DOHH2 (cell line): ENCODE measurements around the gene CRTC3.
"Not testable (repeated sequence)": the region's sequence is repeated elsewhere in the genome, so short reads cannot be mapped to it uniquely, and the experiment has no call there.

Experiments
- H3F3A ChIP-seq: fragments of 200-600 bp; sonication (generic), shearing (Covaris generic); 2 replicates; pipeline ENCODE4 v1.6.0; 2016; ENCODE audit warnings: antibody characterized with exemption, mild to moderate bottlenecking; ENCODE audit not compliant: control insufficient read depth, insufficient read depth
- H3K27ac ChIP-seq: fragments of 200-600 bp; sonication (generic); 2 replicates; pipeline ENCODE4 v1.5.1; 2014; ENCODE audit warnings: low read depth, mild to moderate bottlenecking, low read length, moderate library complexity
- H3K27me3 ChIP-seq: fragments of 200-600 bp; sonication (generic); 2 replicates; pipeline ENCODE4 v1.6.1; 2014; ENCODE audit warnings: mild to moderate bottlenecking, low read length, mixed read lengths; ENCODE audit not compliant: control insufficient read depth
- H3K36me3 ChIP-seq: fragments of 200-600 bp; sonication (generic); 2 replicates; pipeline ENCODE4 v1.6.1; 2014; ENCODE audit warnings: mild to moderate bottlenecking, low read length, moderate library complexity, mixed read lengths; ENCODE audit not compliant: control insufficient read depth
- H3K4me1 ChIP-seq: fragments of 200-600 bp; sonication (generic); 2 replicates; pipeline ENCODE4 v1.6.1; 2014; ENCODE audit warnings: mild to moderate bottlenecking, low read length, mixed read lengths; ENCODE audit not compliant: control insufficient read depth
- H3K4me2 ChIP-seq: fragments of 200-600 bp; sonication (generic); 2 replicates; pipeline ENCODE4 v1.6.0; 2014; ENCODE audit warnings: mild to moderate bottlenecking, low read length, moderate library complexity
- H3K4me3 ChIP-seq: fragments of 200-600 bp; sonication (generic); 2 replicates; pipeline ENCODE4 v1.5.1; 2014; ENCODE audit warnings: mild to moderate bottlenecking, low read length, mixed read lengths
- H3K79me2 ChIP-seq: fragments of 200-600 bp; sonication (generic); 2 replicates; pipeline ENCODE4 v1.6.1; 2014; ENCODE audit warnings: mild to moderate bottlenecking, low read length, mixed read lengths; ENCODE audit not compliant: control insufficient read depth
- H3K9me2 ChIP-seq: fragments of 200-600 bp; sonication (generic); replicated peaks from 2 replicates; pipeline ENCODE4 v1.6.1; 2014; ENCODE audit warnings: mild to moderate bottlenecking, low read length, mixed read lengths; ENCODE audit not compliant: control insufficient read depth
- H3K9me3 ChIP-seq: fragments of 200-600 bp; sonication (generic); 2 replicates; pipeline ENCODE4 v1.6.1; 2014; ENCODE audit warnings: antibody characterized with exemption, low read length, mixed read lengths; ENCODE audit not compliant: control insufficient read depth, insufficient read depth
- H4K20me1 ChIP-seq: fragments of 200-600 bp; sonication (generic); 2 replicates; pipeline ENCODE4 v1.6.0; 2014; ENCODE audit warnings: low read depth, mild to moderate bottlenecking, antibody characterized with exemption, low read length, moderate library complexity; ENCODE audit not compliant: control insufficient read depth, insufficient read depth
- CTCF ChIP-seq: fragments of 200-600 bp; sonication (generic); IDR thresholded peaks from one replicate; pipeline ENCODE4 v1.5.1; 2014; ENCODE audit warnings: antibody characterized with exemption, mild to moderate bottlenecking, low read depth, low read length; ENCODE audit not compliant: poor library complexity, severe bottlenecking
- EZH2phosphoT487 ChIP-seq: fragments of 200-600 bp; sonication (generic); IDR thresholded peaks from 2 replicates; pipeline ENCODE4 v1.6.1; 2017; ENCODE audit warnings: borderline replicate concordance, mild to moderate bottlenecking, antibody characterized with exemption, low read length, moderate library complexity, mixed read lengths

Gene CRTC3

DNA sequence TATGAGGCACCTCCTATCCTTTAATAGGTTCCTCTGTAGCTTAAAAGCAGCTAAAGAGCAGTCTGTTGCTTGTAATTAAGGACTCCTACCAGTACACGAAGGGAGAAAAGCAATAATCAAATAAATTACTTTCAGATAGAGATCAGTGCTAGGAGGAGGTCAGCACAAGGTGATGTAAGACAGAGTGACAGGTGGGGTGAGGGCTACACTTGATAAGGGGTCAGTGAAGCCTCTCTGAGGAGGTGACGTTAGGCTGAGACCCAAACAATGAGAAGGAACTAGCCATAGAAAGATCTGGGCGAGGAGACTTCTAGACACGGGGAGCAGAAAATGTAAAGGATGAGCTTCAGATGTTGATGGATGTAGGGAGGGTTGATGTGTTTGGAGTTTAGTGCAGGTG, 129.8 kb downstream of the CRTC3 start:
- peaks cover 33% of the 10 kb centered on the region for H3K79me2 ChIP-seq
- peak overlapping the region; percentile 68 for H3K4me3 ChIP-seq
- H3K4me2 ChIP-seq, result peak overlapping the region; percentile 96
- H3K27me3 ChIP-seq, result no peaks in the 10 kb centered on the region
- peak overlapping the region; percentile 99 for H3K27ac ChIP-seq
- H3K9me3 ChIP-seq, result peaks cover 6% of the 10 kb centered on the region; the same call in 1 of the 2 replicates
- H3K9me2 ChIP-seq, result no peaks in the 10 kb centered on the region
- peaks cover 18% of the 10 kb centered on the region for H3K36me3 ChIP-seq
- H4K20me1 ChIP-seq, result no peaks in the 10 kb centered on the region
- peaks cover 96% of the 10 kb centered on the region for H3K4me1 ChIP-seq
- peaks cover 53% of the 10 kb centered on the region for H3F3A ChIP-seq
- TF ChIP-seq CTCF (no peak), EZH2phosphoT487 (no peak)

DNA sequence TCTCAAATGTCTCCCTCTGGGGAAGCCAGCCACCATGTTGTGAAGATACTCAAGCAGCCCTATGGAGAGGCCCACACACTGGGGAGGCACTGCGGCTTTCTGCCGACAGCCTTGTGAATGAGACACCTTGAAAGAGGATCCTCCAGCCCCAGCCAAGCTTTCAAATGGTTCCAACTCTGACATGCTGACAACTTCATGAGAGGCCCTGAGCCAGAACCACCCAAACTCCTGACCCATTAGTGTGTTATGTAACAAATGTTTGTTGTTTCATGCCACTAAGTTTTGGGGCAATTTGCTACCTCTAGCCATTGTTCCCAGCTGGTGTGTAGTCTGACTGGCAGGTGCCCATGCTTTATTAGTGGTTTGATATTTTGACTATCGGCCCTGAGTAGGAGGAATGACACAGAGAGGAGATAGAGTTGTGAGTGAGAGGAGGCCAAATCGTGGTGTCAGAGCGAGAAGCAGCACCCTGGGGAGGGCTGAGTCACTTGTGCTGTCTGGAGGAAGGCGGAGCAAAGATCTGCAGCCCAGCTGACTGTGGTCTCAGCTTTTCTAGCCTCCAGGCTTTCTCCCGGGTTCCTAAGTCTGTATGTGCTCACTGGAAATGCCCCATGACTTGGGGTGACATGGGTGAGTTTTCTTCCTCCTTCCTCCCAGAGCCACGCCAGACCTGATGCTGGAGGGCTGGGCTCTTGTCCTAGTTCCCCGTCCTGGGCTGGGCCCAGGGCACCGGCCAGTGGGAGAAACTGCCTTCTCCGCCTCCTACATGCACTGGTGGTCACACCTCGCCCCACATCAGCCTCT, 130.7 kb downstream of the CRTC3 start:
- Histone ChIP-seq H3K9me3 (peaks cover 6% of the 10 kb centered on the region; the same call in 1 of the 2 replicates), H4K20me1 (no peaks in the 10 kb centered on the region), H3F3A (peaks cover 61% of the 10 kb centered on the region), H3K4me1 (peaks cover 94% of the 10 kb centered on the region), H3K27me3 (no peaks in the 10 kb centered on the region), H3K27ac (peak overlapping the region; percentile 99), H3K79me2 (peaks cover 39% of the 10 kb centered on the region), H3K36me3 (peaks cover 22% of the 10 kb centered on the region), H3K9me2 (no peaks in the 10 kb centered on the region), H3K4me2 (peak overlapping the region; percentile 96), H3K4me3 (peak overlapping the region; percentile 68)
- TF ChIP-seq EZH2phosphoT487 (no peak), CTCF (no peak)

- H3K27me3 ChIP-seq, H3K9me2 ChIP-seq, H3K9me3 ChIP-seq, H4K20me1 ChIP-seq: not testable (repeated sequence)
- peaks cover 39% of the 10 kb centered on the region for H3K79me2 ChIP-seq
- peak overlapping the region; percentile 99 for H3K27ac ChIP-seq
- peak overlapping the region; percentile 96 for H3K4me2 ChIP-seq
- H3K4me1 ChIP-seq, result peaks cover 91% of the 10 kb centered on the region
- H3K4me3 ChIP-seq, result peak overlapping the region; percentile 68
- H3K36me3 ChIP-seq, result peaks cover 22% of the 10 kb centered on the region
- peaks cover 65% of the 10 kb centered on the region for H3F3A ChIP-seq
Observed at GRCh38 chr15:90660999-90661330, 131.2 kb downstream of the CRTC3 start.

DNA sequence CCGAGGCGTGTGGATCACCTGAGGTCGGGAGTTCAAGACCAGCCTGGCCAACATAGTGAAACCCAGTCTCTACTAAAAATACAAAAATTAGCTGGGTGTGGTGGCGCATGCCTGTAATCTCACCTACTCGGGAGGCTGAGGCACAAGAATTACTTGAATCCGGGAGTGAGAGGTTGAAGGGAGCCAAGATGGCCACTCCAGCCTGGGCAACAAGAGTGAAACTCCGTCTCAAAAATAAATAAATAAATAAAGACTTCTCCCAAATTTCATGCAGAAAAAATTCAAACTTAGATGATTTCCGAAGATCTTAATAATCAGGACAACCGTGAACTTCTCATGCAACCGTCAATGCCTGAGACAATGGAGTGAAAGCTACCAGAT, 134.3 kb downstream of the CRTC3 start:
- not testable (repeated sequence) for H4K20me1 ChIP-seq, H3K9me2 ChIP-seq, H3K27me3 ChIP-seq, H3K9me3 ChIP-seq
- peak overlapping the region; percentile 99 for H3K27ac ChIP-seq
- H3K4me3 ChIP-seq, result peak overlapping the region; percentile 90
- peak overlapping the region; percentile 95 for H3K4me2 ChIP-seq
- H3F3A ChIP-seq, result peaks cover 68% of the 10 kb centered on the region
- peaks cover 36% of the 10 kb centered on the region for H3K79me2 ChIP-seq
- peaks cover 94% of the 10 kb centered on the region for H3K4me1 ChIP-seq
- peaks cover 22% of the 10 kb centered on the region for H3K36me3 ChIP-seq
